Measurements from ENCODE around the gene PIK3R2. TPM values are rescaled to one million over a fixed set of nuclear protein-coding genes. Genes with fewer than 3 reads are reported as not detected.

PIK3R2 gene
- total and polyA plus RNA-seq, 2 of the 8 experiments (the other 6 are each of a cell fraction or from before 2014, with no cell fraction given) = 21.7 to 57.1 TPM

DNA sequence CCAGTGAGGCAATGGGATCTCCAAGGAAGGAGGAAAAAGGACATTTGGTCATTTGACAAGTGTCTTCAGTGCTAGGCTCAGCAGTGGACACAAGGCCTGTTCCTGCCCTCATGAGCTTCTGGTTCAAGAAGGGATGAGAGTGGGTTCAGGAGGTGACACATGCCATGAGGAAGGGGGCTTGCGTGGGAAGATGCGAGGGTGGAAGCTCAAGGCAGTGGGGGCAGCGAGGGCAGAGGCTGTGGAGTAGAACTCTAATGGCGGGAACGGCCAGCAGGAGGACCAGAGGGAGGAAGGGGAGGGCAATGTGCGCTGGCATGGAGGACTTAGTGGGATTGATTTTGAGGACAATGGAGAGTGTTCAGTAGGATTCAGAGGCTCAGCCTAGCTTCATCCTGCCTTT lies 3.3 kb downstream of the PIK3R2 start (continued):
- TF ChIP-seq, protein P1, sequence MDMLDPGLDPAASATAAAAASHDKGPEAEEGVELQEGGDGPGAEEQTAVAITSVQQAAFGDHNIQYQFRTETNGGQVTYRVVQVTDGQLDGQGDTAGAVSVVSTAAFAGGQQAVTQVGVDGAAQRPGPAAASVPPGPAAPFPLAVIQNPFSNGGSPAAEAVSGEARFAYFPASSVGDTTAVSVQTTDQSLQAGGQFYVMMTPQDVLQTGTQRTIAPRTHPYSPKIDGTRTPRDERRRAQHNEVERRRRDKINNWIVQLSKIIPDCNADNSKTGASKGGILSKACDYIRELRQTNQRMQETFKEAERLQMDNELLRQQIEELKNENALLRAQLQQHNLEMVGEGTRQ (IDR thresholded peaks at IDR 0.05; ENCODE audit: low read length) = no peak
- TF ChIP-seq RBBP5 (IDR thresholded peaks at IDR 0.05; ENCODE audit: borderline replicate concordance, low read depth, low read length) = no peak
- TF ChIP-seq, protein P2, sequence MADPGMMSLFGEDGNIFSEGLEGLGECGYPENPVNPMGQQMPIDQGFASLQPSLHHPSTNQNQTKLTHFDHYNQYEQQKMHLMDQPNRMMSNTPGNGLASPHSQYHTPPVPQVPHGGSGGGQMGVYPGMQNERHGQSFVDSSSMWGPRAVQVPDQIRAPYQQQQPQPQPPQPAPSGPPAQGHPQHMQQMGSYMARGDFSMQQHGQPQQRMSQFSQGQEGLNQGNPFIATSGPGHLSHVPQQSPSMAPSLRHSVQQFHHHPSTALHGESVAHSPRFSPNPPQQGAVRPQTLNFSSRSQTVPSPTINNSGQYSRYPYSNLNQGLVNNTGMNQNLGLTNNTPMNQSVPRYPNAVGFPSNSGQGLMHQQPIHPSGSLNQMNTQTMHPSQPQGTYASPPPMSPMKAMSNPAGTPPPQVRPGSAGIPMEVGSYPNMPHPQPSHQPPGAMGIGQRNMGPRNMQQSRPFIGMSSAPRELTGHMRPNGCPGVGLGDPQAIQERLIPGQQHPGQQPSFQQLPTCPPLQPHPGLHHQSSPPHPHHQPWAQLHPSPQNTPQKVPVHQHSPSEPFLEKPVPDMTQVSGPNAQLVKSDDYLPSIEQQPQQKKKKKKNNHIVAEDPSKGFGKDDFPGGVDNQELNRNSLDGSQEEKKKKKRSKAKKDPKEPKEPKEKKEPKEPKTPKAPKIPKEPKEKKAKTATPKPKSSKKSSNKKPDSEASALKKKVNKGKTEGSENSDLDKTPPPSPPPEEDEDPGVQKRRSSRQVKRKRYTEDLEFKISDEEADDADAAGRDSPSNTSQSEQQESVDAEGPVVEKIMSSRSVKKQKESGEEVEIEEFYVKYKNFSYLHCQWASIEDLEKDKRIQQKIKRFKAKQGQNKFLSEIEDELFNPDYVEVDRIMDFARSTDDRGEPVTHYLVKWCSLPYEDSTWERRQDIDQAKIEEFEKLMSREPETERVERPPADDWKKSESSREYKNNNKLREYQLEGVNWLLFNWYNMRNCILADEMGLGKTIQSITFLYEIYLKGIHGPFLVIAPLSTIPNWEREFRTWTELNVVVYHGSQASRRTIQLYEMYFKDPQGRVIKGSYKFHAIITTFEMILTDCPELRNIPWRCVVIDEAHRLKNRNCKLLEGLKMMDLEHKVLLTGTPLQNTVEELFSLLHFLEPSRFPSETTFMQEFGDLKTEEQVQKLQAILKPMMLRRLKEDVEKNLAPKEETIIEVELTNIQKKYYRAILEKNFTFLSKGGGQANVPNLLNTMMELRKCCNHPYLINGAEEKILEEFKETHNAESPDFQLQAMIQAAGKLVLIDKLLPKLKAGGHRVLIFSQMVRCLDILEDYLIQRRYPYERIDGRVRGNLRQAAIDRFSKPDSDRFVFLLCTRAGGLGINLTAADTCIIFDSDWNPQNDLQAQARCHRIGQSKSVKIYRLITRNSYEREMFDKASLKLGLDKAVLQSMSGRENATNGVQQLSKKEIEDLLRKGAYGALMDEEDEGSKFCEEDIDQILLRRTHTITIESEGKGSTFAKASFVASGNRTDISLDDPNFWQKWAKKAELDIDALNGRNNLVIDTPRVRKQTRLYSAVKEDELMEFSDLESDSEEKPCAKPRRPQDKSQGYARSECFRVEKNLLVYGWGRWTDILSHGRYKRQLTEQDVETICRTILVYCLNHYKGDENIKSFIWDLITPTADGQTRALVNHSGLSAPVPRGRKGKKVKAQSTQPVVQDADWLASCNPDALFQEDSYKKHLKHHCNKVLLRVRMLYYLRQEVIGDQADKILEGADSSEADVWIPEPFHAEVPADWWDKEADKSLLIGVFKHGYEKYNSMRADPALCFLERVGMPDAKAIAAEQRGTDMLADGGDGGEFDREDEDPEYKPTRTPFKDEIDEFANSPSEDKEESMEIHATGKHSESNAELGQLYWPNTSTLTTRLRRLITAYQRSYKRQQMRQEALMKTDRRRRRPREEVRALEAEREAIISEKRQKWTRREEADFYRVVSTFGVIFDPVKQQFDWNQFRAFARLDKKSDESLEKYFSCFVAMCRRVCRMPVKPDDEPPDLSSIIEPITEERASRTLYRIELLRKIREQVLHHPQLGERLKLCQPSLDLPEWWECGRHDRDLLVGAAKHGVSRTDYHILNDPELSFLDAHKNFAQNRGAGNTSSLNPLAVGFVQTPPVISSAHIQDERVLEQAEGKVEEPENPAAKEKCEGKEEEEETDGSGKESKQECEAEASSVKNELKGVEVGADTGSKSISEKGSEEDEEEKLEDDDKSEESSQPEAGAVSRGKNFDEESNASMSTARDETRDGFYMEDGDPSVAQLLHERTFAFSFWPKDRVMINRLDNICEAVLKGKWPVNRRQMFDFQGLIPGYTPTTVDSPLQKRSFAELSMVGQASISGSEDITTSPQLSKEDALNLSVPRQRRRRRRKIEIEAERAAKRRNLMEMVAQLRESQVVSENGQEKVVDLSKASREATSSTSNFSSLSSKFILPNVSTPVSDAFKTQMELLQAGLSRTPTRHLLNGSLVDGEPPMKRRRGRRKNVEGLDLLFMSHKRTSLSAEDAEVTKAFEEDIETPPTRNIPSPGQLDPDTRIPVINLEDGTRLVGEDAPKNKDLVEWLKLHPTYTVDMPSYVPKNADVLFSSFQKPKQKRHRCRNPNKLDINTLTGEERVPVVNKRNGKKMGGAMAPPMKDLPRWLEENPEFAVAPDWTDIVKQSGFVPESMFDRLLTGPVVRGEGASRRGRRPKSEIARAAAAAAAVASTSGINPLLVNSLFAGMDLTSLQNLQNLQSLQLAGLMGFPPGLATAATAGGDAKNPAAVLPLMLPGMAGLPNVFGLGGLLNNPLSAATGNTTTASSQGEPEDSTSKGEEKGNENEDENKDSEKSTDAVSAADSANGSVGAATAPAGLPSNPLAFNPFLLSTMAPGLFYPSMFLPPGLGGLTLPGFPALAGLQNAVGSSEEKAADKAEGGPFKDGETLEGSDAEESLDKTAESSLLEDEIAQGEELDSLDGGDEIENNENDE (IDR thresholded peaks at IDR 0.05; ENCODE audit: insufficient replicate concordance, low read length) = no peak
- TF ChIP-seq RNF2 (IDR thresholded peaks at IDR 0.05; ENCODE audit: borderline replicate concordance, low read depth, low read length, missing control alignments, poor library complexity, severe bottlenecking) = no peak
- TF ChIP-seq BACH1 (IDR thresholded peaks at IDR 0.05; ENCODE audit: low read length) = no peak
- no peak for TF ChIP-seq ASH2L (IDR thresholded peaks at IDR 0.05; ENCODE audit: low read length)
- no peak for TF ChIP-seq BRCA1 (IDR thresholded peaks at IDR 0.05; ENCODE audit: low read depth, low read length)
- no peak for TF ChIP-seq CBX8 (IDR thresholded peaks at IDR 0.05; ENCODE audit: borderline replicate concordance, low read depth, low read length)
- TF ChIP-seq TAF1 (IDR thresholded peaks at IDR 0.05; ENCODE audit: low read depth, low read length) = no peak
